ENCODE data around the gene LCP1.
A peak's percentile ranks its signal among the peaks of the same experiment; 100 is the strongest.
"Not testable (repeated sequence)": the region's sequence is repeated elsewhere in the genome, so short reads cannot be mapped to it uniquely, and the experiment has no call there.

The LCP1 gene

DNA sequence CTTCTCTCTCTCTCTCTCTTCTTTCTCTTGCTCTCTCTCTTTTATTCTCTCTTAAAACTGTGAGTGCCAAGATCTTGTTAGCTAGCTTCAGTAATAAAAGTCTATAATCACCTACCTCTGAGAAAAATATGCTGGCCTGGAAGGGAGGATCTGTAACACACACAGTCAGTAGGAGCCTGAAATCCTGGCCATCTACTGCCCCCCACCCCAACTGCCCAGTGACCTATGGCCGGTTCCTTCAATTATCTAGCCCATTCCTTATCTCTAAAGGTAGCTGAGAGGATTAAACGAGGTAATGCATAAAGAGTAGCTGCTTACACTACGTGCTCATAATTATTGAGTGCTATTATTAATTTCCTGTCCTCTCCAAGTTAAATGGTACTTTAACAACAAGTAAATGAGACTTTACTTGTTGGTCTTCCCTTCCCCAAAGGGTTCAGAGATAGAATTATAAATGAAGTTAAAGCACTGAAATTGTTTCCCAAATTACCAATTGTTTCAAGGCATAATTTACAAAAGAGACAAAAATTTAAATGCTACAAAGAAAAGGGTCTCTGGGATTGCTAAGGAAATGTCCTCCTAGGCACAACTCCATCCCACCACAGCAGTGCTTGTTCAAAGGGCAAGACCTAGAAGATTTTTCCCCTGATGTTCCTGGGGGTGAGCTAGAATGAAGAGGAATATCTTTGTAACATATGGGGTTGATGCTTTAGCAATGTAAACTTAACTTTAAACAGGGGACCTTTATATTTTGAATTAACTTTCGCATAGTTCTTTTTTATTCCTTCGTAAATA, 1.8 kb downstream of the LCP1 start:
- DNase-seq: no peak

DNA sequence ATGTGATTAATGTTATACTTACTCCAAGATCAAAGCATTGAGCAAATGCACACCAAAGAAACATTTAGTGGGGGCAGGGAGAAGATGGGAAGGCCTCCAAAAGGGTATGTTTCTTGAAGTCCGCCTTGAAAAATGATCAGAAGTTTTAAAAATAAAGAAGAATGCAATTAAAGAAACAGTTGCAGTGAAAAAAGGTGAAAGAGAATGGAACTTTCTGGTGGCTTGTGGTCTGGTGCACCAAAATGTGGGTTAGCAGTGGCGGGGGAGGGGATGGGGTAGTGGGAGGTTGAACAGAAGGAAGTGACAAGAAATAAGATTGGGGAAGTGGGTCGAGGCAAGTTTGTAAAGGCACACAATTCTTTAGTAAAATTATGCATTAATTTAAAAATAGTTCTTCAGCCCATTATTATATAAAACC, 2.5 kb downstream of the LCP1 start:
- DNase-seq: peak; percentile 65

DNA sequence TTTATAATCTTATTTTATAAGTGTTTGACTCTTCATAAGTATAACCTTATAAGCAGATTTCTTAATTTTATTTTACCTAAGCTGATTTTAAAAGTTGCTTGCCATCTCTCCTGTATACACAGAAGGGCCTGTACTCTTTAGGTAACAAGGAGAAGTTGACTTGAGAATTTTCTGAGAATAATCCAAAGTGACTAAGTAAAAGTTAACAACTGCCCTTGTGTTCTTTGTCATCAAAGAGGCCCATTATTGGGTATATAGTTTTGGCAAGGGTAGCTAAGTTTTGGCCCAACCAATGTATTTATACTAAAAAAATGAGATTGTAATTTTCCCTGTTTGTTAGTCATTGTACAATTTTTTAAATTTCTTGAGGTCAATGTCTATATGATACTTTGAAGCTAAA, 3.2 kb downstream of the LCP1 start:
- no peak for DNase-seq

DNA sequence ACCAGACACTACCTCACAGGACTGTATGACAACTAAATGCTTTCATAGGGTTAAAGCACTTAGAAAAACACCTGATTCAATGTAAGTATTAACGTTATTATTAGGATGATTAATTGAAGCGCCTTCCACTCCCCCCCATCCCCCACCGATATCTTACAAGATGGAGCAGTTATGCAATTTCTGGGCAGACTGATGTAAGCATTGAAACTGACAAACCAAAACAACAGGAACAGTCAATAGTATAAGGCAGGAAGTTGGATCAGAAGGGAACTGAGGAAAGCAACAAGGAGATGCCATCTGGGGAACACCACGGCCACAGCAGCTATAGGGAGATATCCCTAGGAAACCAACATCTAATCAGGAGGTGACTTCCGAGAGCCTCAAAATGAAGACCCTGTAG, 3.8 kb downstream of the LCP1 start:
- no peak for DNase-seq

DNA sequence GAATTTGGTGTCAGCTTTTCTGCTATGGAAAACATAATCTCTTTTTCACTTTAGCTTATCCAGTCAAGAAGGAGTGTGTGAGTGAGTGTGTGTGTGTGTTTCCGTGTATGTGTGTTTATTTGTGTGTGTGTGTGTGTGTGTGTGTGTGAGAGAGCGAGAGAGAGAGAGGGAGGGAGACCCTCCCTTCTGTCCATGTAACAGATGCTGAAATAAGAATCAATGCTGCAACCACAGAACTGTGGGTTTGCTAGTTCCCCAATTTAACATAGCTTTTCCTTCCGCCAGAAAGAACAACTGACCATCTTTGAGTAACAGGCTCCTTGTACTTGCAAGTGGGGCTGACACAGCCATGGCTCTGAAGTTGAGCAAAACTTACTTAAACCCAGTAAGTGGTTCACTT, 5.2 kb downstream of the LCP1 start:
- no peak for DNase-seq

DNA sequence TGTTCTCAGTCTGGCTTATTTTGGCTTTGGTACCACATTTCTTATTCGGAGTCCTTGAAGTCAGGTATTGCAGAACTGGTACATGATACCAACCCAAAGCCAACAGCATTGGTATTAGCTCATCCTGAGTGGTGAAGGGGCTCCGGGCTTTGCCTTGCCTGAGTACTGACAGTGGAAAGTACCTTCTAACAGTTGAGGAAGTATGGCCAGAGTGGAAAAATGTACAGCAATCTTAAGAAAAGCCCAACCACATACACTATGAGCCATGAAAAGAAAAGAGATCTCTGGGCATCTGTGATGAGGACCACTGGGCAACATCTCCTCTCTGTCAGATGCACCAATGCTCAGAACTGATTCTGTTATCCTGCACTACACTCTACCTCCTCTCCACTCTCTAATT, 8.3 kb downstream of the LCP1 start:
- DNase-seq: no peak

DNA sequence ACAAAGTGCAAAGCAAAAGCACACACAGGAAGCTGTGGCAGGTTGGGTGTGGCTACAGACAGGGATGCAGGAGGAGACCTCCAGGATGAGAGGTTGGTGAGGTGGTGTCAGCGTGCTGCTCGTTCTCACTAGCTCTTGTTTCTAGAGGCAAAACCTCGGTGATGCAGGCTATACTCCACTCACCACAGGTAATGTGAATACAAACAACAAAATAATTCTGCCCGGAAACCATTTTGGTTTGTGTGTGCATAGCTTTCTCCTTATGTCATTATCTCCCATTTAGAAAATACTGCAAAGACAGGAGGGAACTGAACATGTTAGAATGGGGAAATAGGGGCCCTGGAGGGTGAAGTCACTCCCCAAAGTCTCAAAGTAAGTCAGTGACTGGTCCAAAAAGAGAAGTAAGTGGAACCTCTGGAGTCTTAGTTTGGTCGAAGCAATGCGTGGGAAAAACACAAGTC, 9.4 kb downstream of the LCP1 start:
- DNase-seq: no peak

DNA sequence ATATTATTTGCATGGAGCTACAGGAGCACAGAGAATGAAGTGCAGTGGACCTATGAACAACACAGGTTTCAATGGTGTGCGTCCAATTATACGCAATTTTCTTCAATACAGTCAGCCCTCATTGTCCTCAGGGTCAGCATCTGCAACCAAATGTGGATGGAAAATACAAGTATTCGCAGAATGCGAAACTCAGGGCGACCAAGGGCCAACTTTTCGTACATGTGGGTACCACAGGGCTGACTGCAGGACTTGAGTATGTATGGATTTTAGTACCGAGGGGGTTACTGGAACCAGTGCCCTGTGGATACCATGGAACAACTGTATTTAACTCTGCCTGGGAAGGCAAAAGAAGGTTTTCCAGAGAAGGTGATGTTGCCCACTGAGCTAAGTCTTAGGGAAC, 10.2 kb downstream of the LCP1 start:
- DNase-seq: no peak

DNA sequence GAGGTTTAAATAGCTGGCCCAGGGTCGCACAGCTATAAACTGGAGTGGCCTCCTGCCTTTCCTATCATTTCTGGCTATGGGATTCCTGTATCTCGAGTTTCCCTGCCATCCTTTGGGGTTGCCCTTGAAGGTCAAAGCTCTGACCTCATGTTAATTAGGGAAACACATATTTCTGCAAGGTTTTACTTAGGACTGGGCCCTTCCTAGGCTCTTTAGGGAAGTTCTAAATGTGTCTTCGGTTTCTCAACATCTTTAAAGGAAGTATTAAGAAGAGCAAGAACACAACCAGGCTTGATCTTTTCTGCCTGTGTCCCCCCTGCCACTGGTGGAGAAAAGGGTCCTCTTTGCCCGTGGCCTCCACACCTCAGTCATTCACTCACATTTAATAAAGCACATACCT, 10.8 kb downstream of the LCP1 start:
- DNase-seq: no peak

DNA sequence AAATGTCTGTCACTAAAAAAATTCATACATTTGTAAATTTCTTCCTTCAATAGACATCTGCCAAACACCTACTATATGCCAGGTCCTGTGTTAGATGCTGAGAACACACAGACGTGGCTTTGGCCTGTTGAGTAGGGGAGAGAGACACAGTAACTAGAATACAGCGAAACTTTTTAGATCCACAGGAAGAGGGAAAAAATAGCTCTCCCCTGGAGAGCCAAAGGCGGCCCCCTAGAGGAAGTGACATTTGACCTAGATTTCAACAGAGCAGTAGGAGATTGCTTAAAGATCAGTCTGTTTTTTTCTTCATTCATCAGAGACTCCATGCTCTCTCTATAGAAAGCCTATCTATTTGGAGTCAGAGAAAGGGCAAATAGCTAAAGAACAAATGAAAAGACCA, 11.3 kb downstream of the LCP1 start:
- no peak for DNase-seq

DNA sequence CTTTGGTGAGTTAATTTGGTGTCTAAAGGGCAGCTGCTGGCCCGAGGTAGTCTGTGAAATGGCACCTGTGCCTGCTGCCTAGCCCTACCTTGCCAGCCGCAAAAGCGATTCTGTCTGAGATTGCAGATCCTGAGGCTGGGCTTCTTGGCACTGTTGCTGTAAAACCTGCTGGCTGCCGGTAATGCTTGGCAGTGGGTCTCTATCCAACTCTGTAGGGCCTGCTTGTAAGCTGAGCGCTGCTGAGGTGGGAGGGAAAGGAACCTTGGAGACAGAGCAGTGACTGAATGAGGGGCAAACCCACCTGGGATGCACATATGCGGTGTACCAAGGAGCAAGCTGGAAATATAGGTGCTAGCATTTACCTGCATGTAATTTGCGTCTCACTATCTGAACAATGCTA, 11.7 kb downstream of the LCP1 start:
- DNase-seq: no peak

DNA sequence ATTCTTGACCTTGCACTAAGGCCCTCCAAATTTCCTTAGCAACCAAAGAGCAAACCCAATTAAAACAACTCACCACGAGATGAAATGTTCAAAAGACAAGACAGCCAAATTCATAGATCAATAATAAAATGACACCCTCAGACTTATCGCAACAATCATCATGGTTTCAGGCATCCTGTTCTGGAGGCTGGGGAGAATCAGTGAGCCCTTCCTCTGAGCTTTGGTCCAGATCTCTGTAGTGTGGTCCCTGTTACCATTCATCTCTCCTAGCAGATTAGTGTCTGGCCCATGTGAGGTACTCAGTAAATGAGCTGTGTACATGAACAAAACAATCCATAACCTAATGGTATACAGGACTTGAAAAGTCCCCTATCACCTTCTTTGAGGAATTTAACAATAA, 12.2 kb downstream of the LCP1 start:
- no peak for DNase-seq

DNA sequence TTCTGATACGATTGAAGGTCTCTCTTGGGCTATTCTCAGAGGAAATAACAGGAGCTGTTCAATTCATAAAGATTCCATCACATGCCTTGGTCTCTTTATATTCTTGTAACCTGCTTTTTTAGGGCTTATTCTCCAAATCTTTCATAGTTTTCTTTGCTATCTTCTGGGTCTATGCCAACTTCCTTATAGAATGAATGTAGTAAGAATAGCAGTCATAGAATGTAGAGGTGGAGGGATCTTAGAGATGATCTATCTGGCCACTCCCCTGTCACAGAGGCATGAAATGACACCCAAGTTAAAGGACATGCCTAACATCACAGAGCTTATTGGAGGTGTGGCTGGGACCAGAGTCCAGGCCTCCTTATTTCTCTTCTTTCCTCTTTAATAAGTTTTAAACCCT, 13.2 kb downstream of the LCP1 start:
- no peak for DNase-seq

DNA sequence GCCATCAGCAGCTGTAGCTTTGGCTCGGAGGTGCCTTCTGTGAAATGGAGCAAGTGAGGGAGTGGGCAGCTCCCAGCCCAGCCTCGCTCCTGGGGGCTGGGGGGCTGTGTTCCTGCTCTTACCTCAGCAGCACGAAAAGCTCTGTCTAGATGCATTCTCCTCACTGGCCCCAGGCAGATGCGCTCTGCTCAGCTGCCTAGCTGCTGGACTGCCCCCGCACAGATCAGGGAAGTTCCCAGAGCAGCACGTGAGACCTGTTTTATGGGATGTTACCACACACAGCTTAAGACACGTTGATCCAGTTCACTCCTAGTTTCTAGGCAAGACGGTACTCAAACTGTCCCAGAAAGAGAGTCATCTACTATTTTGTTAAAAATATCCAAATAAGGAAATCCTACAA, 13.6 kb downstream of the LCP1 start:
- DNase-seq: peak; percentile 34

DNA sequence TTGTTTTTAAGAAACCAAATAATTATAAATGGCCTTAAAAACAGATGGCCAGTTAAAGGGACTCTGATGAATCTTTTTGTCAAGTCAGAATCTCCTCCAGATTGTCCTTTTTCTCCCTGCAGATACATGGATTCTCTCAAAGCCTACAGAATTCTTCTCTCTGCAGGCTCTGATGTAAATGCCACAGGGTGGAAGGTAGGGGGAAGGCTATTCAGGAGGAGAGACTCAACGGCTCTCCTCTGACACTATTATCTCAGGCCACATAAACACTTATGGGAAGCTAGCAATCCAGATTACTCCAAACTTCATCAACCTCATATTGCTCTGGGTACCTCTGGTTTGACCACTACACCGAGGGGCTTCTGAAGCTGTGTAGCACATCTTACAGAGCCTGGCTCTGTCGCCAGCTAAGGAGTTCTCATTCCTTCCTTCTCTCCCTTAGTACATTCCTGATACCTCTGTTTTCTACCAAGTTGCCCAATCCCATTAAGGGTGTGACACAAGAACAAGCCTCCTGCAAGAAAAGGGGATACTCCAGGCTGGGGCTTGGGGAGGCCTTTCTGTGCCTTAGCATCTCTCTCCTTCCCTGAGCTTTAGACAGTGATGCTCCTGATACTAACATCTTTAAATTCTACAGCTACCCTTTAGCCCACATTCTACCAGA, 14.9 kb downstream of the LCP1 start:
- DNase-seq: no peak

DNA sequence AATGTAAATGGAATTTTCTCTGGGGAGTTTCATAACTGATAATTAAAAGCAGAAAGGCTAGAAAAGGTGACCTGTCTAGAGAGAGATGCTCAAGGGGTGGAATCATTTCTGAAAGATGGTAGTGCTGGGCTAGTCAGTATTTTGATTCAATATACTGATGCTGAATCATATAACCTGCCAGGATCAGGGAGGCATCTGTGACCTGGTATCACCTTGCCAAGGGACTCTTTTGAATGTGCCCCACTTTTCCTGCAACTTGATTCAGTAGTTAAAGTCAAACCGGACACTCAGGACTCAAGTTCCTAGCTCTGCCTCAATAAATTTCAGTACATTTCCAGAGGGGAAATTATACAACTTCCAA, 15.8 kb downstream of the LCP1 start:
- DNase-seq: no peak

DNA sequence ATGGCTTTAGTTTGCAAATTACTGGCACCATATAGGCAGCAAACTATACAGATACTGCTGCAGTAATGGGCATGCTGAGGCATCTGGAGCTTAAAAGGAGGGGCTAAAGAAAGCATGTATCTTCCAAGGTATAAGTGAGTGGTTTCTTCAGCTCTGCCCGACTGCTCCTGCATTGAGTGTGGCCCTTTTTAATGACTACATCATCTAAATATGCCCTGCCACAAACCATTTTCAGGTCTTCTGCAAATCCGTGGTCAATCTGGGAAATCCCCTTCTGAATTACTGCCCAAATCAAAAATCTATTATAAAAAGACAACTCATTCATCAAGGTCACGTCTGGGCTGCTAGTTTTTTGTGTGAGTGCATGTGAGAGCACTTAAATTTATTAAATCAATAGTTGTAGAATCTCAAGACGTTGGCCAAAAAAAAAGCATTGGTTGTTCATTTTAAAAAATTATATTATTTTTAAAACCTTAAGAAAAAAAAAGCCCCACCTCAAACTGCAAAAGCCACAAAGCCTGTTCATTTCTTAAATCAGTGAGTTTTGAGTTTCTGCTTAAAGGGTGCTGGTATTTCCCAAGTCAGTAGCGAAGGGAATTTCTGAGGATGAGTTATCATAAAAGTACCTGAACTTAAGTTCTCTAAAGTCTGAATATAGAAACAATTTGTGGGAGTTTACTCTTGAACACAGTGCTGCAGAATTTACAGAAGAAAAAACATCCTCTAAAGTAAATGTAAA, 16.3 kb downstream of the LCP1 start:
- DNase-seq: no peak

DNA sequence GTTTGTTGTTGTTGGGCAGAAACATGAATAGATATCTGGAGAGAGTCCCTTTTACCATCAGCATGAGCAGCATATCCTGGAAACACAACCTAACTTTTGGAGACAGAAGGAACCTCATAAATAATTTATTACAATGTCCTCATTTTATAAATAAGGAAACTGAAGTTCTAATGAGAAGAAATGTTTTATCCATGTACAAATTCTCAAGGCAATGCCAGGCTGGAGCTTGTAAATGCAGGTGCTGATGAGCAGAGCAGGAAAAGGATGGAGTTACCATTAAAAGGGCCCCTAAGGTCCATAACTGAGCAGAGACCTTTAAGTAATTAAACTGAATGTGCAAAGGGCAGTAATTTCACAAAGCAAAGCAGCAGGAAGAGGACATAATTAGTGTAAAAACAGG, 17.3 kb downstream of the LCP1 start:
- DNase-seq: no peak

DNA sequence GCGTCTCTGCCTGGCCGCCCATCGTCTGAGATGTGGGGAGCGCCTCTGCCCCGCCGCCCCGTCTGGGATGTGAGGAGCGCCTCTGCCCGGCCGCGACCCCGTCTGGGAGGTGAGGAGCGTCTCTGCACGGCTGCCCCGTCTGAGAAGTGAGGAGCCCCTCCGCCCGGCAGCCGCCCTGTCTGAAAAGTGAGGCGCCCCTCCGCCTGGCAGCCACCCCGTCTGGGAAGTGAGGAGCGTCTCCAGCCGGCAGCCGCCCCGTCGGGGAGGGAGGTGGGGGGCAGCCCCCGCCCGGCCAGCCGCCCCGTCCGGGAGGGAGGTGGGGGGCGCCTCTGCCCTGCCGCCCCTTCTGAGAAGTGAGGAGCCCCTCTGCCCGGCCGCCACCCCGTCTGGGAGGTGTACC, 19.2 kb downstream of the LCP1 start:
- not testable (repeated sequence) for DNase-seq

DNA sequence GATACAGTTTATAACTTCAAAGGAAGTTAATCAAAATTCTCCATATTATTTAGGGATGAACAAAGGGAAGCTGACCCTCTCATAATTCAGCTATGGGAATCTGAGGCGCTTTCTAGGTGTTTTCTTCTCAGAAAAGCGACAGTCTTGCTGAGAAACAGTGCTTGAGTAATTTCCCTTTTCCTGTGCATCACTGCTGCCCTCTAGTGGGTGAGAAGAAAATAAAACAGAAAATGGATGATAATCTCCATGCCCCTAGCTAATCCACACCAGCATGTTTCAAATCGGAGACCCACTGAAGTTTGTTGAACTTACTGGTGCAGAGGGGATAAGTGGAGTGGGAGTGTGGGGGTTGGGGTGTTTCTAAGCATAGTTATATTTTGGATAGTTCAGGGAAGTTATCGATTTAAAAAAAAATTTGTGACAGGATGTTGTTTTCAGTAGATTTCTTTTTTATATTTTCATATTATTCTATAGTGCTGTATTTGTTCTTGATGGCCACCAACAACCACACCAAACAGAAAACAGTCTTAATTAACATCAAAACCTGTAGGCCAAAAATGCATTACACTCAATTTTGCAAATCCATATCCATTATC, 21.4 kb downstream of the LCP1 start:
- no peak for DNase-seq

DNA sequence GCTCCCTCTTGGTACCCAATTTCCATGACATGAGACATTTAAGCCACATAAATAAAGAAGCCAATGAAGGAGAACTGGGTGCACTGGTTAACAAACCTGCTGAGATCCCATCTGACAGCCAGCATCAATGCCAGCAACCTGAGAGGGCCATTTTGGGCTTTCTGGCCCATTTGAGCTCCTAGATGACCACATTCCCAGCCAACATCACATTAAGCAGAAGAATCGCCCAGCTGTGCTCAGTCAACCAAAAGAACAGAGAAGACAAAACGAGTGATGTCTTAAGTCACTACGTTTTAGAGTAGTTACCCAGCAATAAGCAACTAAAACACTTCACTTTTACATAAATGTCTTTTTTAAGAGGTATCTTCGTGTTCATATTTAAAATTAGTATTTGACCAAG, 21.9 kb downstream of the LCP1 start:
- no peak for DNase-seq

DNA sequence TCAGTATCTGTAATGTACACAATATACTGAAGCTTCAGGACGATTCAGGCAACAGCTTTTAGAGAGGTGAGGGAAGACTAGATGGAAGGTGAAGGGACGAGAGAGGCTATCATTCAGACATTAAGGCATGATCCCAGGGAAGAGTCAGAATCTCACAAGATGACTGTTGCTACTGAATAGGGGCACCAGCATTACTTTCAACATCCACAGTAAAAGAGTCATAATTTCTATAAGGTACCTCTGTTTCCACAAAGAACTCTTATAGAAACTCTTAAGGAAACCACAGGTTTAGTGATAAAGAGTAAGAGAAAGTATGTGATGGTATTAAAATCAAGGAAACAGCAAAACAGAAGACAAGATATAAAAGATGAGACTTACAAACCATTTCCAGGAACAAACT, 23.0 kb downstream of the LCP1 start:
- no peak for DNase-seq

DNA sequence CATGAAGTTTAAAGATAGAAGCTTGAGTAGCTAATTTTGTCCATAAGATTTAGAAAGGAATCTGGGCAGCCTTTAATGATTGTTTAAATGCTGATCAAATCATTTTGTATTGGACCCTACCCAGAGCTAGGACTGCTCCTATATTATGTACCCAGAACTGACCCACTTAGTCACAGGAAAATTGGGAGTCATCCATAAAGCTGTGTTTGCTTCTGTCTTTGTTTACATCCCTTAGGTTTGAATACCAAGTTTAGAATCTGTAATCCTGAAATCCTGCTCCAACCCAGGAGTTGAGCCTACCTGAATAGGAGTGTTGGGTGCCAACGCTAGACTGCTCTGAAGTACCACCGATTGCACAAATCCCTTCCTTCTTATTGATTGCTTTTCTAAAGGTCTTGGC, 23.8 kb downstream of the LCP1 start:
- DNase-seq: no peak
